Parathyroid adenoma (tissue), 2 donors: ENCODE measurements around the gene BID.

Experiments
- H2AFZ ChIP-seq: fragments of 300-600 bp; sonication (generic); one replicate; pipeline ENCODE4 v1.7.0; 2017; ENCODE audit warnings: antibody characterized with exemption, mild to moderate bottlenecking
- H3K27ac ChIP-seq: fragments of 300-600 bp; sonication (generic); one replicate; pipeline ENCODE4 v1.7.0; 2017
- H3K27me3 ChIP-seq: fragments of 300-600 bp; sonication (generic); one replicate; pipeline ENCODE4 v1.7.0; 2017; ENCODE audit warnings: low read length; ENCODE audit not compliant: control insufficient read depth, insufficient read depth
- H3K36me3 ChIP-seq: fragments of 300-600 bp; sonication (generic); one replicate; pipeline ENCODE4 v1.7.0; 2017; ENCODE audit warnings: low read length; ENCODE audit not compliant: control insufficient read depth, insufficient read depth
- H3K4me1 ChIP-seq: fragments of 300-600 bp; sonication (generic); one replicate; pipeline ENCODE4 v1.7.0; 2017; ENCODE audit warnings: control low read depth
- H3K4me2 ChIP-seq: fragments of 300-600 bp; sonication (generic); one replicate; pipeline ENCODE4 v1.7.0; 2017; ENCODE audit warnings: low read length
- H3K4me3 ChIP-seq: fragments of 300-600 bp; sonication (generic); one replicate; pipeline ENCODE4 v1.7.0; 2017; ENCODE audit warnings: low read depth, low read length
- H3K79me2 ChIP-seq: fragments of 300-600 bp; sonication (generic); one replicate; pipeline ENCODE4 v1.7.0; 2017; ENCODE audit warnings: control low read depth
- H3K9ac ChIP-seq: fragments of 300-600 bp; sonication (generic); one replicate; pipeline ENCODE4 v1.7.0; 2017; ENCODE audit warnings: mild to moderate bottlenecking
- H3K9me3 ChIP-seq: fragments of 300-600 bp; sonication (generic); one replicate; pipeline ENCODE4 v1.7.0; 2017; ENCODE audit warnings: low read length; ENCODE audit not compliant: control insufficient read depth
- CTCF ChIP-seq: fragments of 300-600 bp; sonication (generic); IDR thresholded peaks from one replicate; pipeline ENCODE4 v1.7.0; 2017; ENCODE audit warnings: antibody characterized with exemption, mild to moderate bottlenecking
- donor health status: primary hyperparathyroidism.

BID gene

DNA sequence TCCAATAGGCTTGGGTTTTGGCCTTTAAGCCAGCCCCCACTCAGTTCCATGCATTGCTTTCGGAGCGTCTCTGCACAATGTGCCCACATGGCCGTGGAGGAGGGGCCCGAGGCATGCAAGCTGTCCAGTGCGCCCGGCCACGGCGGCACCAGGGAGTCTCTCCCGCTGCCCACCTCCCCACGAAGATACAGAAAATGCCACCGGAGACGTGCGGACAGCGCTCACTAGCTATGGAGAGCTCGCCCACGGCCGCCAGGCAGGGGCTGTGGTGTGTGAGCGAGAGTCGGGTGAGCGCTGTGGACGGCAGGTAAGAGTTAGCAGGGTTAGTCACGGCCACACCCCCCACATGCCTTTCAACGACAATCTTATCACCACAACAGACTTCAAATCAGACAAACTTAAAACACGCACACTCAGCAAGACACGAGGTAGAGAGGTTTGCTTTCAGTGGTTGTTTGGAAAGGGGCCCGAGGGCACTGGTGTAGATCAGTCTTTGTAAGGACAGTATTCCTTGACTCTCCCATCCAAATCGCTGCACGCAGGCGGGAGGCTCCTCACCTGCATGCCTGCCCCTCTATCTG is 18.7 kb upstream of the BID start:
- Histone ChIP-seq H3K4me2 (no peak overlapping the region), H2AFZ (no peak overlapping the region), H3K27me3 (no peaks in the 10 kb centered on the region), H3K9me3 (no peaks in the 10 kb centered on the region), H3K9ac (no peak overlapping the region), H3K36me3 (no peaks in the 10 kb centered on the region), H3K4me3 (no peak overlapping the region), H3K4me1 (no peaks in the 10 kb centered on the region), H3K79me2 (no peaks in the 10 kb centered on the region), H3K27ac (no peak overlapping the region)
- no peak for TF ChIP-seq CTCF

- H3K27ac ChIP-seq = no peak overlapping the region
- H3K36me3 ChIP-seq = no peaks in the 10 kb centered on the region
- TF ChIP-seq CTCF = no peak
- no peak overlapping the region for H3K4me3 ChIP-seq
- no peak overlapping the region for H3K4me2 ChIP-seq
- no peaks in the 10 kb centered on the region for H3K9me3 ChIP-seq
- no peak overlapping the region for H3K9ac ChIP-seq
- no peaks in the 10 kb centered on the region for H3K27me3 ChIP-seq
- H3K79me2 ChIP-seq = no peaks in the 10 kb centered on the region
- H2AFZ ChIP-seq = no peak overlapping the region
- no peaks in the 10 kb centered on the region for H3K4me1 ChIP-seq
Measured at GRCh38 chr22:17792299-17792698, 18.0 kb upstream of the BID start.

GRCh38 chr22:17791196-17791595 is 16.9 kb upstream of the BID start:
- no peak overlapping the region for H3K4me3 ChIP-seq
- no peak overlapping the region for H3K27ac ChIP-seq
- no peaks in the 10 kb centered on the region for H3K36me3 ChIP-seq

DNA sequence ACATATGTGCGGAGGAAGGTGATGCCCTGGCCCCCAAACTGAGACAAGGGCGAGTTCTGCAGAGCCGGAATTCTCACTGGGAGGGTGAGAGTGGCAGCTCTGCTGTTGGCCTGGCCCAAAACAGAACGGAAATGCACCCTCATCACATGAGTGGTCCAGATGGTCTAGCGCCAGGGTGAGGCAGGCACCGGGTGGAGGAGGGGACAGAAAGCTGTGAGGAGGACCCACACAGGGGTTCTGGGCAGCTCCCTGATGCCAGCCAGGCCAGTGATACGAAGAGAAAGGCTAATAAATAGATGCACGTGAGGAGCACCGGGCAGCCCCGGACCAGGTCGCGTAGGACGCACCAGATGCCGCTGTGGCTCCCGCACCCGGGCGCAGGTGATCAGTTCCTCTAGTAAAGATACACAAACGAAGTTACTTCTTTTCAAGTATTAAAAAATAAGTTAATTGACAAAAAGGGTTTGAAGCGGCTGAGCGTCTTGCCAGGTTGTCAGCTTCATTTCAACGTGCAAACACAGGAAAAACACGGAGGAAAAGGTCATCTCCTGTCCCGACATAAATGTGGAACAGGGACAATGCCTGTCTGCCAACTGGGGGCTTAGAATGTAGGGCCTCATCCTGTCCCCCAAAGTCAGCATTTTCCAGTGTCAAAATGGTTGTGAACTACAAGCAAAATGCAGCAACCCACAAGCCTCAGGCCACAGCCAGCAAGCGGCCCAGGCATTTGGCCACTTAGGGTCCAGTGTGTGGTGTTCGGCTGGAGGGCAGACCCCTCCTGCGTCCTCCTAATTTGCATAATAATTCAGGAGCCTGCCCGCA is 15.3 kb upstream of the BID start:
- H3K36me3 ChIP-seq = no peaks in the 10 kb centered on the region
- H3K4me3 ChIP-seq = no peak overlapping the region
- no peak overlapping the region for H3K4me2 ChIP-seq
- H3K9me3 ChIP-seq = no peaks in the 10 kb centered on the region
- H3K27ac ChIP-seq = no peak overlapping the region
- H3K27me3 ChIP-seq = no peaks in the 10 kb centered on the region
- no peaks in the 10 kb centered on the region for H3K4me1 ChIP-seq
- no peak for TF ChIP-seq CTCF
- H2AFZ ChIP-seq = no peak overlapping the region
- H3K79me2 ChIP-seq = no peaks in the 10 kb centered on the region
- H3K9ac ChIP-seq = no peak overlapping the region

More at GRCh38 chr22:17791196-17791595, 16.9 kb upstream of the BID start:
- Histone ChIP-seq H3K9me3 (no peaks in the 10 kb centered on the region), H2AFZ (no peak overlapping the region), H3K4me2 (no peak overlapping the region), H3K79me2 (no peaks in the 10 kb centered on the region), H3K9ac (no peak overlapping the region), H3K4me1 (no peaks in the 10 kb centered on the region), H3K27me3 (no peaks in the 10 kb centered on the region)
- no peak for TF ChIP-seq CTCF
